Smooth muscle cell (in vitro differentiated cells): ENCODE data around the gene PTPA. TPM values are rescaled to one million over a fixed set of nuclear protein-coding genes. Genes with fewer than 3 reads are reported as not detected.

Experiments used
- DNase-seq: peaks from one replicate; lab custom pipeline; 2025; ENCODE audit not compliant: unreplicated experiment; lab: John Stamatoyannopoulos, UW
- H2AFZ ChIP-seq: fragments of 200-600 bp; sonication (generic); 2 replicates; pipeline ENCODE4 v1.6.0; 2016; ENCODE audit warnings: antibody characterized with exemption, low read depth, mild to moderate bottlenecking
- H3F3A ChIP-seq: fragments of 200-600 bp; sonication (generic); 2 replicates; pipeline ENCODE4 v1.6.0; 2017; ENCODE audit warnings: antibody characterized with exemption, low read depth
- H3K27ac ChIP-seq: fragments of 200-600 bp; sonication (generic); 2 replicates; pipeline ENCODE4 v1.5.1; 2016; ENCODE audit warnings: low read depth, mild to moderate bottlenecking
- H3K27me3 ChIP-seq: fragments of 200-600 bp; sonication (generic); 2 replicates; pipeline ENCODE4 v1.6.1; 2016; ENCODE audit warnings: low read depth, mild to moderate bottlenecking
- H3K36me3 ChIP-seq: fragments of 200-600 bp; sonication (generic); 2 replicates; pipeline ENCODE4 v1.5.1; 2016; ENCODE audit warnings: low read depth
- H3K4me1 ChIP-seq: fragments of 200-600 bp; sonication (generic); 2 replicates; pipeline ENCODE4 v1.5.1; 2016; ENCODE audit warnings: low read depth
- H3K4me2 ChIP-seq: fragments of 200-600 bp; sonication (generic); 2 replicates; pipeline ENCODE4 v1.6.0; 2016; ENCODE audit warnings: mild to moderate bottlenecking
- H3K4me3 ChIP-seq: fragments of 200-600 bp; sonication (generic); 2 replicates; pipeline ENCODE4 v1.5.1; 2016; ENCODE audit warnings: mild to moderate bottlenecking
- H3K79me2 ChIP-seq: fragments of 200-600 bp; sonication (generic); 2 replicates; pipeline ENCODE4 v1.6.0; 2016; ENCODE audit warnings: low read depth, mild to moderate bottlenecking
- H3K9ac ChIP-seq: fragments of 200-600 bp; sonication (generic); 2 replicates; pipeline ENCODE4 v1.6.0; 2016; ENCODE audit warnings: low read depth
- H3K9me3 ChIP-seq: fragments of 200-600 bp; sonication (generic); replicated peaks from 2 replicates; pipeline ENCODE4 v1.5.1; 2016; ENCODE audit warnings: low read depth
- H4K20me1 ChIP-seq: fragments of 200-600 bp; sonication (generic); 2 replicates; pipeline ENCODE4 v1.6.0; 2016; ENCODE audit warnings: low read depth
- CTCF ChIP-seq: fragments of 200-600 bp; sonication (generic); IDR thresholded peaks from 2 replicates; pipeline ENCODE4 v1.5.1; 2017; ENCODE audit warnings: borderline replicate concordance, mild to moderate bottlenecking, antibody characterized with exemption; ENCODE audit not compliant: insufficient read depth, poor library complexity, severe bottlenecking
- WGBS: methylation state at CpG from one replicate; pipeline ENCODE4 v1.1.7; 2016; ENCODE audit warnings: low lambda C conversion rate; 5-methylcytosine and 5-hydroxymethylcytosine counted together
- polyA plus RNA-seq: library from polyadenylated mRNA; unstranded; fragments of >200 nt; fragmentation: Nextera tagmentation; extraction: Ambion mirVana; gene quantifications from 2 replicates; pipeline ENCODE4 v1.2.1, GENCODE V29; 2016
- total RNA-seq: library from RNA; depleted of rRNA; stranded (reverse); fragments of >200 nt; gene quantifications from 2 replicates; pipeline ENCODE4 v1.2.3, GENCODE V29; 2014

Gene PTPA
- total and polyA plus RNA-seq, 2 experiments from 2014 or later: 88.7 to 119 TPM

- Histone ChIP-seq H4K20me1 (peaks cover 22% of the 10 kb centered on the region), H3K4me2 (no peak overlapping the region), H3K27me3 (no peaks in the 10 kb centered on the region), H3F3A (peaks cover 7% of the 10 kb centered on the region), H3K79me2 (peaks cover 5% of the 10 kb centered on the region), H3K9me3 (no peaks in the 10 kb centered on the region), H3K36me3 (no peaks in the 10 kb centered on the region), H2AFZ (no peak overlapping the region), H3K9ac (no peak overlapping the region), H3K4me3 (no peak overlapping the region), H3K27ac (no peak overlapping the region), H3K4me1 (peaks cover 7% of the 10 kb centered on the region)
- 91% methylated on average over 18 of the region's 18 CpGs for WGBS
- DNase-seq: no peak
- no peak for TF ChIP-seq CTCF
Observed at GRCh38 chr9:129150672-129151211, 39.5 kb downstream of the PTPA start.

DNA sequence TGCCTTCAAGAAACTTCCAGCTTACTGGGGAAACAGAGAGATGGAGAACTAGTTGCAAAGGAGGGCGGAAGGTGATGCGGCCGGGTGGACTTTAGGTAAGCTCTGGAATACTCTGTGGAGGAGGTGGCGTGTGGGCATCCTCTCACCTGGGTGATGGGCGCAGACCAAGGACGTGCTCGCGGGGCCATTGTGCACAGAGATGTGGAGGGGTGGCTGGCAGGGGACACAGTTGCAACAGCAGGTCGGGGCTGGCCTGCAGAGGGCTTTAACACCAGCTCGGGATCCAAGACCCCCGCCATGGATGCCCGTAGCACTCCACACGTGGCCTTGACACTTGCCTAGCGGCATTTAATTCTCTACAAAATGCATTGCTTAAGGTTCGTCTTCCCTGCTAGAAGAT, 40.3 kb downstream of the PTPA start:
- no peaks in the 10 kb centered on the region for H3K36me3 ChIP-seq
- WGBS: 94% methylated on average over 15 of the region's 15 CpGs
- H3K4me3 ChIP-seq: no peak overlapping the region
- H3K9me3 ChIP-seq: no peaks in the 10 kb centered on the region
- no peak overlapping the region for H3K4me2 ChIP-seq
- H2AFZ ChIP-seq: no peak overlapping the region
- no peak overlapping the region for H3K27ac ChIP-seq
- no peak overlapping the region for H3K9ac ChIP-seq
- no peak for DNase-seq
- peaks cover under 1% of the 10 kb centered on the region for H3K4me1 ChIP-seq
- H4K20me1 ChIP-seq: peaks cover 22% of the 10 kb centered on the region
- TF ChIP-seq CTCF: no peak
- no peaks in the 10 kb centered on the region for H3K79me2 ChIP-seq
- H3F3A ChIP-seq: peaks cover 7% of the 10 kb centered on the region
- no peaks in the 10 kb centered on the region for H3K27me3 ChIP-seq

DNA sequence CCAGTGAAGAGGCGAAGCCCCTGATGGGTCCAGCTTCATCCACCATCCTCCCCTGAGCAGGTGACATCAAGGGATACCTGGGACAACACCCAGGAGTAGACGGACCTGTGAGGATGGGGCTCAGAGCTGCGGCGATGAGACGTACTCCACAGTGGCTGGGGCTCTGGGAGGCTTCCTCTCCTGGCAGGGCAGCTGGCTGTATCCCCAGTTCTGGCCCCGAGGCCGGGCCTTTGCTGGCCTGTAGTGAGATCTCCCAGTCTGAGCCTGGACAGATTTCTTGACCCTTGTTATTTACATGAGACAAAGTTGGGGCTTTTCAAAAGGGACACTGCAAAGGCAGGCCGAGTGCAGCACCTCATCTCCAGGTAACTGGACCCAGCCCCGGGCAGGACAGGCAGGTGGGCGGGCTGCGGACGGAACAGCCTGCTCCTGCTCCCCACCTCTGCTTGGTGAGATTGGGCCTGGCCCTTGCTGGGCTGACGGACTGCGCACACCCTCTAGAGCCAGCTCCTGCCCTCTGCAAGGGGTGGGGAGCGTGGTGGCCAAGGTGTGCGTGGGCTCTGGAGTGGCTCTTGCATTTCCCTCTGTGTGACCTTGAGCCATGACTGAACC, 43.8 kb downstream of the PTPA start:
- Histone ChIP-seq H3K79me2 (no peaks in the 10 kb centered on the region), H3K4me3 (no peak overlapping the region), H2AFZ (no peak overlapping the region), H3F3A (no peaks in the 10 kb centered on the region), H3K27ac (no peak overlapping the region), H3K27me3 (no peaks in the 10 kb centered on the region), H3K4me2 (no peak overlapping the region), H3K9me3 (no peaks in the 10 kb centered on the region), H3K4me1 (no peaks in the 10 kb centered on the region), H3K36me3 (no peaks in the 10 kb centered on the region), H3K9ac (no peak overlapping the region), H4K20me1 (peaks cover 2% of the 10 kb centered on the region)
- DNase-seq: no peak
- WGBS: over 99% methylated on average over 15 of the region's 16 CpGs
- no peak for TF ChIP-seq CTCF

DNA sequence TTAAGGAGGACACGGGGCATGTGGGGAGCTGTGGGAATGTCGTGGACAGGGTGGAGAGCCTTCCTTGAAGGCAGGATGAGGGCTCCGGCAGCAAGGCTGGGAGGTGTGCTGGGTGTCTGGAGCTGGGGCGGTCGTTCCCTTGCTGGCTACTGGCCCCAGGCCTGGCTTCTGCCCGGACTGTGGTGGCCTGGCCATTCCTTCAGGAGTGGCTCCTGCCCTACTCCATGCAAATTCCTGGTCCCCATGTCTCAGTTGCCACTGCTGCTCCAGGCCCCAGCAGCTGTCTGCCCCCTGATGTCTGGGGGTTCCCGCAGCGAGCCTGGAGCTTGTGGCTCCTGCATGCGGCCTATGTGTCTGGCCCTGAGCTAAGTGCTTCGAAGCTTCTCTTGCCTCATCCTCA, 44.9 kb downstream of the PTPA start:
- H3K4me3 ChIP-seq: no peak overlapping the region
- no peaks in the 10 kb centered on the region for H3K79me2 ChIP-seq
- 97% methylated on average over 9 of the region's 10 CpGs for WGBS
- no peaks in the 10 kb centered on the region for H3F3A ChIP-seq
- no peaks in the 10 kb centered on the region for H3K27me3 ChIP-seq
- H3K4me2 ChIP-seq: no peak overlapping the region
- H3K36me3 ChIP-seq: no peaks in the 10 kb centered on the region
- H3K9ac ChIP-seq: no peak overlapping the region
- H2AFZ ChIP-seq: no peak overlapping the region
- DNase-seq: no peak
- H3K9me3 ChIP-seq: no peaks in the 10 kb centered on the region
- H3K4me1 ChIP-seq: no peaks in the 10 kb centered on the region
- TF ChIP-seq CTCF: no peak
- no peaks in the 10 kb centered on the region for H4K20me1 ChIP-seq
- H3K27ac ChIP-seq: no peak overlapping the region
